Endothelial cell of umbilical vein (primary cell): ENCODE data around the gene SCLY. TPM values are rescaled to one million over a fixed set of nuclear protein-coding genes. Genes with fewer than 3 reads are reported as not detected.

Experiments used
- BruUV-seq: library from RNA; stranded (reverse); fragments of 400-500 nt; replicated peaks from 2 replicates; lab custom pipeline; 2021; lab: Mats Ljungman, UMichigan
- CTCF ChIA-PET: fragments of 300-600, 350-600 bp; sonication (Branson Sonifier 250); formaldehyde crosslinking; loops from one replicate; lab custom pipeline; 2021; ENCODE audit warnings: antibody characterized with exemption, inconsistent platforms; lab: Charles Lee
- POLR2A ChIA-PET: fragments of 300-600, 350-600 bp; sonication (Branson Sonifier 250); formaldehyde crosslinking; loops from one replicate; lab custom pipeline; 2021; ENCODE audit warnings: antibody characterized with exemption, inconsistent platforms; lab: Charles Lee
- DNase-seq: peaks from one replicate; pipeline ENCODE4 v3.0.0-alpha.2; 2011; ENCODE audit warnings: low read depth, low spot score
- FAIRE-seq: peaks from 2 replicates; lab custom pipeline; 2011; peaks lifted over from hg19 to GRCh38; lab: Jason Lieb, UNC
- H2AFZ ChIP-seq: 2 replicates; pipeline ENCODE4 v1.6.0; 2012; ENCODE audit warnings: low read depth, low read length, control low read depth, inconsistent platforms
- H3K27ac ChIP-seq: 2 replicates; pipeline ENCODE4 v1.5.1; 2011; ENCODE audit warnings: low read depth, mild to moderate bottlenecking, control low read depth, low read length, moderate library complexity; ENCODE audit not compliant: insufficient read depth
- H3K27me3 ChIP-seq, 2 experiments: 2 replicates each; pipeline versions ENCODE4 v1.6.0 to v1.6.1; 2011; ENCODE audit warnings: low read length in 2 of 2, mixed read lengths in 1 of 2; ENCODE audit not compliant: control insufficient read depth in 2 of 2, insufficient read depth in 2 of 2
- H3K36me3 ChIP-seq, 2 experiments: 2 replicates in 1 of 2; 3 replicates in 1 of 2; pipeline ENCODE4 v1.5.1; 2011; ENCODE audit warnings: low read length in 2 of 2, mild to moderate bottlenecking in 1 of 2, moderate library complexity in 1 of 2; ENCODE audit not compliant: control insufficient read depth in 2 of 2, insufficient read depth in 2 of 2; ENCODE audit errors: extremely low read depth in 1 of 2
- H3K4me1 ChIP-seq: 3 replicates; pipeline ENCODE4 v1.5.1; 2011; ENCODE audit warnings: mild to moderate bottlenecking, low read length; ENCODE audit not compliant: control insufficient read depth, insufficient read depth; ENCODE audit errors: extremely low read depth
- H3K4me2 ChIP-seq: 2 replicates; pipeline ENCODE4 v1.6.1; 2011; ENCODE audit warnings: low read length, control low read depth, mixed read lengths; ENCODE audit not compliant: insufficient read depth
- H3K4me3 ChIP-seq, 3 experiments: fragments of 200-600 bp in 1 of 3; sonication (generic), shearing (Covaris generic) in 1 of 3; replicated peaks in 1 of 3; 2 replicates each; pipeline ENCODE4 v1.5.1; 2011 to 2016; ENCODE audit warnings: control low read depth in 3 of 3, low read length in 3 of 3, mild to moderate bottlenecking in 2 of 3, inconsistent platforms in 1 of 3, low read depth in 1 of 3, moderate library complexity in 1 of 3; ENCODE audit not compliant: insufficient read depth in 1 of 3
- H3K79me2 ChIP-seq: 2 replicates; pipeline ENCODE4 v1.6.0; 2012; ENCODE audit warnings: low read length, inconsistent platforms; ENCODE audit not compliant: control insufficient read depth, insufficient read depth
- H3K9ac ChIP-seq: replicated peaks from 2 replicates; pipeline ENCODE3; 2011; ENCODE audit warnings: low read length, control low read depth; ENCODE audit not compliant: insufficient read depth; ENCODE audit errors: extremely low read depth
- H3K9me1 ChIP-seq: replicated peaks from 3 replicates; pipeline ENCODE4 v1.6.0; 2011; ENCODE audit warnings: mild to moderate bottlenecking, low read length; ENCODE audit not compliant: control insufficient read depth, insufficient read depth; ENCODE audit errors: extremely low read depth
- H3K9me3 ChIP-seq: replicated peaks from 2 replicates; pipeline ENCODE4 v1.5.1; 2012; ENCODE audit warnings: low read length, inconsistent platforms; ENCODE audit not compliant: control insufficient read depth, insufficient read depth
- H4K20me1 ChIP-seq: replicated peaks from 2 replicates; pipeline ENCODE3; 2011; ENCODE audit warnings: mild to moderate bottlenecking, low read length; ENCODE audit not compliant: control insufficient read depth, insufficient read depth; ENCODE audit errors: extremely low read depth
- CTCF ChIP-seq, 2 donors: IDR thresholded peaks; 1 replicate in 1 of 2; 2 replicates in 1 of 2; pipeline ENCODE4 v1.5.1; 2011; ENCODE audit warnings: low read length in 2 of 2, mild to moderate bottlenecking in 2 of 2, moderate library complexity in 2 of 2, control low read depth in 1 of 2, inconsistent platforms in 1 of 2, low read depth in 1 of 2; ENCODE audit not compliant: insufficient read depth in 1 of 2; ENCODE audit errors: extremely low read depth in 1 of 2
- EZH2 ChIP-seq: IDR thresholded peaks from 2 replicates; pipeline ENCODE4 v1.6.1; 2012; ENCODE audit warnings: borderline replicate concordance, low read depth, mild to moderate bottlenecking, moderate library complexity, low read length, inconsistent platforms; ENCODE audit not compliant: severe bottlenecking
- FOS ChIP-seq: IDR thresholded peaks from 2 replicates; pipeline ENCODE4 v1.6.1; 2011; ENCODE audit warnings: mild to moderate bottlenecking, low read length, moderate library complexity, borderline replicate concordance; ENCODE audit not compliant: insufficient read depth
- GATA2 ChIP-seq: IDR thresholded peaks from 2 replicates; pipeline ENCODE4 v1.7.0; 2011; ENCODE audit warnings: low read depth, mild to moderate bottlenecking, moderate library complexity, mixed read lengths, low read length; ENCODE audit not compliant: insufficient read length, insufficient read depth
- JUN ChIP-seq: IDR thresholded peaks from 2 replicates; pipeline ENCODE4 v1.6.1; 2011; ENCODE audit warnings: borderline replicate concordance, low read depth; ENCODE audit not compliant: insufficient read length, insufficient read depth
- MAX ChIP-seq: IDR thresholded peaks from 2 replicates; pipeline ENCODE4 v1.6.1; 2011; ENCODE audit not compliant: insufficient read depth, insufficient read length
- MYC ChIP-seq: IDR thresholded peaks from one replicate; pipeline ENCODE4 v1.6.1; 2011; ENCODE audit warnings: mild to moderate bottlenecking, low read depth, low read length
- POLR2A ChIP-seq: IDR thresholded peaks from 2 replicates; pipeline ENCODE4 v1.6.1; 2012; ENCODE audit warnings: low read depth, mild to moderate bottlenecking, control low read depth, low read length
- POLR2AphosphoS5 ChIP-seq: IDR thresholded peaks from 2 replicates; pipeline ENCODE4 v1.6.1; 2012; ENCODE audit warnings: low read depth, mild to moderate bottlenecking, control low read depth, low read length, moderate library complexity; ENCODE audit not compliant: insufficient read depth
- dilution Hi-C: fragments of 300-500 bp; cut with MboI; formaldehyde crosslinking; loops from one replicate; pipeline ENCODE4 v1.15.0; 2019; ENCODE audit warnings: low sequenced_read_pairs; ENCODE audit not compliant: extremely low pct_ligation_motif_present
- intact Hi-C: fragments of 100-400 bp; cut with micrococcal nuclease; formaldehyde crosslinking; loops from one replicate; pipeline ENCODE4 v1.10.0; 2022
- polyA plus RNA-seq, 4 experiments: library from polyadenylated mRNA; depleted of rRNA in 3 of 4; stranded (reverse) in 3 of 4; unstranded in 1 of 4; fragments of >200 nt; gene quantifications; 2 replicates each; pipeline versions ENCODE4 v1.2.1 to v1.2.3, GENCODE V29; 2011 to 2012; ENCODE audit warnings: missing spikeins in 1 of 4
- total RNA-seq: library from RNA; stranded (reverse); gene quantifications from 2 replicates; pipeline ENCODE4 v1.2.3, GENCODE V29; 2021

SCLY gene
- total and polyA plus RNA-seq, 2 donors (not counting 3 experiments of a cell fraction or from before 2014, with no cell fraction given), result 22.6 to 32.7 TPM

- H3K4me3 ChIP-seq, result no peak overlapping the region
- peaks cover 0 to 2% of the 10 kb centered on the region in 2 experiments for H3K36me3 ChIP-seq
- H3K79me2 ChIP-seq, result no peaks in the 10 kb centered on the region
- no peaks in the 10 kb centered on the region for H4K20me1 ChIP-seq
- H2AFZ ChIP-seq, result no peak overlapping the region
- no peak overlapping the region for H3K4me2 ChIP-seq
- no peaks in the 10 kb centered on the region for H3K9me1 ChIP-seq
- no peaks in the 10 kb centered on the region for H3K9me3 ChIP-seq
- H3K27ac ChIP-seq, result no peak overlapping the region
- FAIRE-seq (no peak), DNase-seq (no peak)
- ChIA-PET POLR2A (no interaction called here), CTCF (no interaction called here)
- no peaks in the 10 kb centered on the region for H3K27me3 ChIP-seq
- dilution Hi-C loops (no loop called here), intact Hi-C loops (no loop called here)
- H3K4me1 ChIP-seq, result no peaks in the 10 kb centered on the region
- TF ChIP-seq MAX, result no peak
- no peak for TF ChIP-seq JUN
- no peak for TF ChIP-seq CTCF (IDR thresholded peaks at IDR 0.05; ENCODE audit: extremely low read depth in 1 of 2, insufficient read depth in 1 of 2, low read depth in 1 of 2, low read length in 2 of 2)
- TF ChIP-seq POLR2A, result no peak
- no peak for TF ChIP-seq EZH2
- TF ChIP-seq MYC, result no peak
- TF ChIP-seq FOS, result no peak
- TF ChIP-seq POLR2AphosphoS5, result no peak
- no peak for TF ChIP-seq GATA2
- BruUV-seq, result no TSS peak
- no peak overlapping the region for H3K9ac ChIP-seq
These were observed 44.3 kb upstream of the SCLY start for GRCh38 chr2:238016526-238016925.
